HPDE6-E6E7 (cell line): Measurements from ENCODE around the gene DLST.

ENCODE experiments used
- DNase-seq: peaks from one replicate; pipeline ENCODE4 v3.0.0; 2011; ENCODE audit warnings: missing footprints; ENCODE audit errors: extremely low spot score

DLST gene

GRCh38 chr14:74940956-74941565 lies 59.3 kb downstream of the DLST start:
- DNase-seq = no peak

DNA sequence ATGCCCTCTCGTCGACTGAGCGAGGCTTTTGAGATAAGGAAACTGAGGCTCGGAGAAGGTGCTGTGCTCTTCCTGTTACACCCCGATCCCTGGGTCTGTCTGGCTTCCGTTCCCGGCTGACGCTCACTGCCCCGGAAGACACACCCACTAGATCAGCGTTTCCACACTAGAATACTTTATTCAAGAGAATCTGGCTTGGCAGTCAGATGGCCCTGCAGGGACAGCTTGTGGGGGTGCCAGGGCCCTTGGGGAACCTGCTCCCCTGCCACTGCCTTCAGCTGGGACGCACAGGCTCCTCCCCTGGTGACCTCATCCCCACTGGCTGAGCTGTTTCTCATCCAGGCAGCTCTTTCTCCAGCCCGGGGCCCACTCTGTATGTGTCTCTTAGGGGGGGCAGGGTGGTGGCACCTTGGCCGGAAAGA lies 60.0 kb downstream of the DLST start:
- DNase-seq = no peak

DNA sequence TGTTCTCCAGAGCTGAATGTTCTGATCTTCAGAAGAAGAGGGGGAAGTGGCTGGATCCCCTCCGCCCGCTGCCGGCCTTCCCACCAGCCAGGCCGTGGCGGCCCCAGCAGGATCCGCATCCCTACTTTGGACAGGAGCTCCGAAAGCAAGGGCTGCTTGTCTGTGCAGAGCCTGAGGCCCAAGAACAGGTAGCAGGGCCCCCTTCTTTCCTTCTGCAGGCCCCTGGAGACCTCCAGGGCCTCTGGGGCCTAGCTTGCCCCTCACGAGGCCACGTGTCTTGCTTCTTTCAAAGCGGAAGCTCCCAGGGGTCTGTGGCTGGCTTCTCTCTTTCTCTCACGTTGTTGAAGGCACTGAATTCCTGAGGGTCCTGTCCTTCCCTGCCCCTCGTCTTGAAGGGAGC lies 60.5 kb downstream of the DLST start:
- DNase-seq = no peak

DNA sequence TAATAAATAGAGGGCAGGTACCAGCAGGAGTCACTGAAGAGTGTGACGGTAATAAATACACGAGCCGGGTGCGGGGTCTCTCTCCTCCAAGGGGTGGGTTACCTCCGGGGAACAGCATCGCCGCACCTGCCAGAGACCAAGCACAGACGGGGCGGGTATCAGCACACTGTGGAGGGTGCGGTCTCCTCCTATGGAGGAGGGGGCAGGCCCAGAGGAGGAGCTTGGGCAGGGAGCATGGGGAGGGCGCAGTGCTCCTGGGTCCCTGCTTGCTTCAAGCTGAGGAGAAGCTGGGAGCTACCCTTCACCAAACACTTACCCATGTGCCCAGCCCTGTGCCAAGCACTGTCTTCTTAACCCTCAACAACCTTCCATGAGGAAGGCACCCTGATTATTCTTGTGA lies 60.9 kb downstream of the DLST start:
- DNase-seq = no peak

DNA sequence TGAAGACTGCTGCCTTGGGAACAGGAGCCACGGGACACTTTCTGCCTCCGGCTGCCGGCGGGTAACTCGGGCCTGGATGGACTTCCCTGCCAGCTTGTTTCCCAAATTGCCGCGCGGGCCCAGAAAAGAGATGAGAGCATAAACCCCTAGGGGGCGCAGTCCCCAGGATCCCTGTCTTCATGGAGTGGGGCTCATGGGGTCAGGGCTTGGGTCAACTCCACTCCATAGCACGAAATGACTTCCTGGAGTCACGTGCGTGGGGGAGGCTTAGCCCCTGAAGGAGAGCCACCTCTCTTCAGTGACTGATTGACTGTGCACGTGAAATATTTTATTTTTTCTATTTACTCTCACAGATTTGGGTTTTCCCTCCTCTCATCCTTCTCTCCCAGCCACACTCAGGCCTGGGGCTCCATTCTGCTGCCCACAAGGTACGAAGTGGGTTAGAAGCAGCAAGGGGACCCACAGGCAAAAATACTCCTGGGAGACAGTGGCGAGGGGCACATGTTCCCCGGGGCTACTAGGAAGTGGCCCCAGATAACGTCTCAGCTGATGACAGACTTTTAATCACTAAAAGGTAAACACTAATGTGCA lies 63.6 kb downstream of the DLST start:
- DNase-seq = no peak

GRCh38 chr14:74945852-74946658 lies 64.3 kb downstream of the DLST start:
- DNase-seq = peak; percentile 77

DNA sequence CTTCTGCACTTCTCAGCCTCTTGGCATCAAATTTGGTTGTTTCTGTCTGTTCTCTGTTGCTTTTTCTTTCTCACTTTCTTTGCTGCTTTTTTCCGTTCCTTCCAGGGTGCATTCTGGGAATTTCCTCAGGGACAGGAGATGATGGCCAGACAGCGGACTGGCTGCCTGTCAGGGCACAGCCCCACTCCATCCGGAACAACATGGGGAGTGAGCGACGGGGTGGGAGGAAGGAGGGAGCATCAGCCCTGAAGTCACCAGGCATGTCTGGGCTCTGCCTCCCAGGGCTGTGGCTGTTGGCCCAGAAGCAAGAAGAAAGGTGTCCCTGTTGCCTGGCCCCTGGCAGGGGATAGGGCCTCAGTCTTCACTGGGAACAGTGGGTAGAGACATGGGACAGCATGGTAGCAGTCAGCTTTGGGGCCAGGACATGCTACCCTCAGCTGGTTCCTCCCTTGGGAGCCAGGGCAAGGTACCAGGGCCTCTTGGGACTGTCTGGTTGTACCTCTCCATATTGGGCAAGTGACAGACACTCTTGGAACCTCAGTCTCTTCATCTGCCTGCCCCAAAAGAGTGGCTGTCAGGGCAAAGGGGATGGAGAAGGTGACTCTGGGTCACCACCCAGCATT lies 65.1 kb downstream of the DLST start:
- DNase-seq = no peak

- no peak for DNase-seq
These were observed 65.9 kb downstream of the DLST start for GRCh38 chr14:74947353-74948227.

DNA sequence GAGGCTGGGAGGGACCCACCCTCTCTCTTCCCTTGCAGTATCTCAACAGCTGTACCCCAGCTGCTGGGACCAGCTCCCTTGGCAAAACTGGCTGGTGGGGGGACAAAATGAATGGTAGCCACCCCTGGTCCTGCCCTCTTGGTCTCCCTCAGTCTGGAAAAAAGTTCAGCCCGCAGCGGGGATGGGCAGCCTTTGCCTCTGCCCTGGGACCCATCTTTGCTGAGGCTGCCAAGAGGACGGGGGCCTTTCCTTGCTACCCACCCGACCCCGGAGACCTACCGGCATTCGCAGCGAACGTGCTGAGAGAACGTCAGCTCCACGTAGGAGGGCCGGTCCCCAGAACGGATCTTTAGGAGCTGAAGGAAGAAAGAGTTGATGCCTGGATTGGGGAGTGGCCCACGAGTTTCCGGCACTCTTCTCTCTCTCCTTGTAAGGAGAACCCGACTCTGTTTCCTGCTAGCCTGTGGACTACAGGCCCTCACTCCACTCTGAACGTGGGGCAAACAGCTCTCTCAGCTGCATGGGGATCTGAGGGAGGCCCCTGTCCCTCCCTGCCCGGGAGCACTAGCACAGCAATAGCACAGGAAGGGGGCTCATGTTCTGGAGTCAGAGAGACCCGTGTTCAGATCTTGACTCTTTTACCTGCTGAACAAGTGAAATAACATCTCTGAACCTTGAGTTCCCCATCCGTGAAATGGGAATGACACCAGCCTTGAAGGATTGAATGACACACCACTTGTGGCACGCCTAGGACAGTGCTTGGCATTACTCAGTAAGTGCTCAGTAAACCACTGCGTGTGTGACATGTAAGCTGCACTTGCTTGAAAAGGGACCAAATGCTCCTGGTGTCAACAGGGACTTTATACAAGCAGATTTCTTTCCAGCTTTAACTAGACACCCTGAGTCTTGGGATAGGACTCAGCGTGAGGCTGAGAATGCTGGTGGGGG lies 66.8 kb downstream of the DLST start:
- no peak for DNase-seq

- DNase-seq = no peak
These were observed 67.5 kb downstream of the DLST start for GRCh38 chr14:74949191-74949601.

DNA sequence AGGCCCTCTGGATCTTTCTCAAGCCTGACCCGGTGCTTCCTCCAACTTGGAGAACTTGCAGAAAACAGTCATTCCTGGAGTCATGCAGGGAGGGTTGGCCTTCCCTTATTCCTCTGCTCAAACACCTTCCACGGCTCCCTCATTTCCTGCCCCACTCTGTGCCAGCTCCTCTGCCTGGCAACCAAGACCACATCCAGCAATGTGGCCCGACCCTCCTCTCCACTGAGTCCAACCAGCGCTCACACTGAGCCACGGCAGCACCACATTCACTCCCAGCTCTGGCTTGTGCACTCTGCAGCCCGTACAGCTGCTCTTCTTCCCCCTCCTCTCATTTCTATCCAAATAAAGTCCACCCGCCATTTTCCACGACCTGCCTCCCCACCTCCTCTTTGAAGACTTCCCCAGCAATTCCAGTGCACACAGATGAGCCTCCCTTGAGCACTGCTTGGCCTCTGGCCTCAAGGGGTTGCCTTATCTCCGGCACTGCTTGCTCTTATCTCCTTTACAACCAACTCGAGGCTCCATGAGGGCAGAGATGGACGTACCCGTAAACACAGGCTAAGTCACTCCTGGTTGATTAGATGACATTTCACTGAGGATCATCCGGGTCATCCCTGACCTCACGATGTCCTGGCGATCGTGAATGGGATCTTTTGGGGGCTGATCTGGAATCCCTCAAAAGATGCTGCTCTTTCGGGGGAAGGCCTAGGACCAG lies 68.3 kb downstream of the DLST start:
- no peak for DNase-seq

DNA sequence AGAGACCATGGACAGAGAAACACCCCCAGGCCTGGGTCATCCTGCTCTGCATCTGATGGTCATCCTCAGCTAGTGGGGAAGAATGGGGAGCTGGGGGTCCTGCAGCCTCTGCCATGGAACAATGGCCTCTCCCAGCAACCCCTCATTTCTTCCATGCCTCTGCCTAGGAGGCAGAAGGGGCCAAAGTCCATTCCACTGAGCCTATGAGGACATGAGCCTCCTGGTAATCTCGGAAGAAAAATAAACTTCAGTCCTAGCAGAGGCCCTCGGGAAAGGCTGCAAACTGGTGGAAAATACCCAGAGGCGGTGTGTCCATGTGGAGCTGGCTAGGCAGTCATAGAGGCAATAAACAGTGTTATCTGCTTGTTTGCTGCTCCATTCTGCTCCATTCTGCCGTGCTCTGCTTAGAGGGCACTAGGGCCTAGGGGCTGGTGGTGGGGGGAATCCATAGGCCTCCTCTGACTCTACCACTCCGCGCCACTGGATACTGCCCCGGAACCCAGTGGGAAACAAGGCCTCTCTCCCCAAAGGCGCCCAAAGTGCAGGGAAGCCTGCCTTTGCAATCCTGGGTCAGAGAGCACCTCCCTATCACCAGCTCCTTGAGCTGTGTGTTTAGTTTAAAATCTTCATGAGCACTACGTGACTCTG lies 69.2 kb downstream of the DLST start:
- no peak for DNase-seq

DNA sequence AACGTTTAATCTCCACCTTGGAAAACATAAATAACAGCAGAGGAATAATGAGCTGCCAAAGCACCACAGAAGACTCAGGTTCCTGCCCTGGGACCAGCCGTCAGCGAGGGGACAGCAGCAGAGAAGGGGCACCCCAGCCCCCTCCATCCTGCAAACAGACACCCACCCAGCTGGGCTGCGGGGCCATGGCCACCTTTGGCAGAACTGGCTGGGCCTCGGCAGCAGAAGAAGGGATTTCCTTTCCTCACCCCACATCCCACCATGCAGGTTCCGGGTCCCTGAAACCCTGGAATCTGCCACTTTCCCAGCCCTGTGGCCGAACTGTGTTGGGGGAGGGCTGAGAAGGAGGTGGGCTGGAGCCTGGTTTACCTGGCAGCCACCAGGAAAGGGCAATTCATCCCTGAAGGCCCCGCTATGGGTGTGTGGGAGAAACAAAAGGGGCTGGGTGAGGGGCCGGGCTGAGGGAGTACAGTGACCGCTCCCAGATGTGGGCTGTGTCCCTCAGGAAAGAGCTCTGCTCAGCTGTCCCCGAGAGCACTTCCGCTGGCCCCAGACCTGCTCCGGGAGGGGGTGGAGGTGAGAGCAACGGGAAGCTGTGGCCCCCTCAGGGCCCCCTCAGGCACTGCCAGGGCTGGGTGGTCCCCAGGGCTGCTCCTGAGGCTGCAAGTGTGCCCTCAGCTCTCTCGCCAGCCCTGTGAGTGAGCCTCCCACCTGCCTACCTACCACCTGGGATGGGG lies 69.9 kb downstream of the DLST start:
- no peak for DNase-seq

- DNase-seq = no peak
These were observed 70.5 kb downstream of the DLST start for GRCh38 chr14:74952180-74952665.

GRCh38 chr14:74952697-74953484 lies 71.2 kb downstream of the DLST start:
- DNase-seq = no peak
